NCI-H1436 treated with DMSO at 0.1 percent for 48 hours (cell line): ENCODE results near the gene INS.
"Not testable (repeated sequence)": the region's sequence is repeated elsewhere in the genome, so short reads cannot be mapped to it uniquely, and the experiment has no call there.

Experiments used
- DNase-seq: peaks from one replicate; lab custom pipeline; 2025; lab: John Stamatoyannopoulos, UW

INS gene

DNA sequence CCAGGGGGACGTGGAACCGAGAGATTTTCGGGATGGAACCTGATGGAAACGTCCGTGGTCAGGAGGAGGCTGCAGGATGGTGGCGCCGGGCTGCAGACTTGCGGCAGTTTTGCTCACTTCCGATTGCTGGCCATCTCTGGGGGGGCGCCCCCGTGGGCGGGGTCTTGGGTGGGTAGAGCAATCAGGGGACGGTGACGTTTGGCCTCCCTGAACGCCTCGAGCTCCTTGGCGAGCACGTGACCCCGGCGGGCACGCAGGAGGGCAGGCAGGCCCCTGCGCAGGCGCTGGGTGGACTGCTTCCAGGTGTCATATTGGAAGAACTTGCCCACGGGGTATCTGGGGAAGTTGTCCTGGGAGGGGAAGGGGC lies 28.2 kb downstream of the INS start:
- no peak for DNase-seq

DNA sequence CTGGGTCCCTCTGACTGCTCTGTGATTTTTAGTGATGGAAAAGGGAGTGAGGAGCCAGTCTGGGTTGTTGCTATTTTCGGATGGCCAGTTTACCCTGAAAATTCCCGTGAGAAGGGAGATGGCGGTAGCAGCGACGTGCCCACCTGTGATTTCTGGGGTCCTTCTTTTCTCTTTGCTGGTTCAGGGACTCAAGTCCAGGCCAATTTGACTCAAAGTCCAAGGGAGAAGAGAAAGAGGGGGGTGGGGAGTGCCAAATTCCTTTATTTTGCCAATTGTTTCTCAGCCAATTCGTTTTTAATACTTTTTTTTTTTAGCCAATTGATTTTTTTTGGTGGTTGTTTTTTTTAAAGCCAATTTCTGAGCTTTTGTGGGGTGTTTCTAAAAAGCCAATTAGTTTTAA lies 28.8 kb downstream of the INS start:
- DNase-seq: no peak

DNA sequence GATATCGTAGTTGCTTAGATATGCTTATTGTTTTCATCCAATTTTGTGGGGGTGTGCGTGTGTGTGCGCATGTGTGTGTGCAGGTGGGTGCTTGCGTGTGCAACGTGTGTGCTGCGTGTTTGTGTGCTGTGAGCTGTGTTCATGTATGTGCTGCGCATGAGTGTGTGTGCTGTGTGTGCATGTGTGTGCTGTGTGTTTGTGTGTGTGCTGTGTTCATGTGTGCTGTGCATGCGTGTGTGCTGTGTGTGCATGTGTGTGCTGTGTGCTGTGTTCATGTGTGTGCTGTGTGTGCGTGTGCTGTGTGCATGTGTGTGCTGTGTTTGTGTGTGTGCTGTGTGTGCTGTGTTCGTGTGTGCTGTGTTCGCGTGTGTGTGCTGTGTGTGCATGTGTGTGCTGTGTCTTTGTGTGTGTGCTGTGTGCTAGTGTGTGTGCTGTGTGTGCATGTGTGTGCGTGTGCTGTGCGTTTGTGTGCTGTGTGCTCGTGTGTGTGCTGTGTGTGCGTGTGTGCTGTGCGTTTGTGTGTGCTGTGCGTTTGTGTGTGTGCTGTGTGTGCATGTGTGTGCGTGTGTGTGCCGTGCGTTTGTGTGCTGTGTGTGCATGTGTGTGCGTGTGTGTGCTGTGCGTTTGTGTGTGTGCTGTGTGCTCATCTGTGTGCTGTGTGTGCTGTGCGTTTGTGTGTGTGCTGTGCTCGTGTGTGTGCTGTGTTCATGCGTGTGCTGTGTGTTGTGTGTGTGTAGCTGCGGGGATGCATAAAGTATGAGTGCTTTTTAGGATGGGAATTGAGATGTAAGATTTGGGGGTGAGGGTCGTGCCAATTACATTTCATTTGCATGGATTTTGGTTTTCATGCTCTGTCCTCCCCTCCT lies 29.4 kb downstream of the INS start:
- no peak for DNase-seq

DNA sequence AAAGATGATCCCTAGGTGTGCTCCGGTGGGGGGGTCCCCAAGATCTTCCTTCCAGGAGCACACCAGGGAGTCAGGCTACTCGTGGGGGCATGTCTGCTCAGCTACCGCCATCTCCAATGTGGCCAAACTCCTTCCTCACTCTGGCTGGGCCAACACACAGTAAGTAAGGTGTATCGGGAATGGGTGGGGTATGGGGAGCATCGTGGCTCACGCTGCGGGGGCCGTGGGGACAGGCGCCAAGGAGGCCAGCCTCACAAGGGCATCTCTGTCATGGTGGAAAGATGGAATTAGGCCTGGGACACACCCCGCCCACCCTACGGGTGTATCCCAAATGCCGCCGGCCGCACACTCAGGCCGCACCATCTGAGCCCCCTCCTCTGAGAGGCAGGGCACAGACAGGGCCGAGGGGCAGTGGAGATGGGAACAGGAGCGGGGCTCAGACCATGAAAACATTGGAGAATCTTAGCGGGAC lies 30.1 kb downstream of the INS start:
- DNase-seq: no peak

DNA sequence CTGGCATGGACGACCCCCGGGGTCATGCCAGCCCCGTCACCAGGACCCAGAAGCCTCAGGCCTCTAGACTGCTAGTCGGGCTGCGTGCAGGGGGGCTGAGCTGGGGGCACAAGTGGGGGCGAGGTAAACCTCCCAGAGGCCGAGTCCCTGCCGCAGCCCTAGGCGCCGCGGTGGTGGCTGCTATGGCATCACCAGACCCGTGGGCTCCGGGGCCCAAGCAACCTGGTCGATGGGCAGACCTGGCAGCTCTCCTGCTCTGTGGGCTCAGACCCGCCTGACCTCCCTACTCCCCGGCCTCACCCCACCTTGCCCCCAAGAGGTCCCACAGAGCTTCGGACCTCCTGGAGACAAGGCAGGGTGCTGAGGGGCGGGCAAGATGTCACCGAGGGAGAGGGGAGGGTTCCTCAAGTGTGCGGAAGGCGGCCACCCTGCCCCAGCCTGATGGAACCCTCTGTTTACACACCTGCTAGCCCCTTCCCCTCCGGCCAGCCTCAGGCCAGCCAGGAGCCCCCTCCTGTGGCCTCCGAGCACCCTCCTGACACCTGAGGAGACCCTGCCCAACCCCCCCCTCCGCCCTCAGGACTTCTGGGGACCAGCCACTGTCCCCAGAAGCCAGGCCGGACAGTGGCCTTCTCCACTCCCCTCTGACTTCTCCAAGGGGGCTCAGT lies 31.2 kb downstream of the INS start:
- no peak for DNase-seq

DNA sequence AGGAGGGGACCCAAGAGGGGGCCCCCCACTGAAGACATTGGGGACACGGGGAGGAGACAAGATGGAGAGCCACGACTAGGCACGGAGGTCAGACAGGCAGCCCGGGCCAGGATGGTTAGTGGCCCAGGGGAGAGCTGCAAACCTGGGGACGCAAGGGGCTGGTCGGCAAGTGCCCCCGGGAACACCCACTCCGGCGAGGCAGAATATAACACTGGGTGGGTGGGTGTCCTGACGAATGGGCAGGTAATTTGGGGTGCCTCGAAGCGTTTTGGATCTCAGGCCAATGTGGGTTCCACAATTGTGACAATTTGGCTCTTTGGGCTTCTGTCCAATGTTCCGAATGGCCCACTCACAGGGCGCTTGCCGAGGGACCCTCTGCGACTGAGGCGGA lies 31.7 kb downstream of the INS start:
- DNase-seq: no peak

DNA sequence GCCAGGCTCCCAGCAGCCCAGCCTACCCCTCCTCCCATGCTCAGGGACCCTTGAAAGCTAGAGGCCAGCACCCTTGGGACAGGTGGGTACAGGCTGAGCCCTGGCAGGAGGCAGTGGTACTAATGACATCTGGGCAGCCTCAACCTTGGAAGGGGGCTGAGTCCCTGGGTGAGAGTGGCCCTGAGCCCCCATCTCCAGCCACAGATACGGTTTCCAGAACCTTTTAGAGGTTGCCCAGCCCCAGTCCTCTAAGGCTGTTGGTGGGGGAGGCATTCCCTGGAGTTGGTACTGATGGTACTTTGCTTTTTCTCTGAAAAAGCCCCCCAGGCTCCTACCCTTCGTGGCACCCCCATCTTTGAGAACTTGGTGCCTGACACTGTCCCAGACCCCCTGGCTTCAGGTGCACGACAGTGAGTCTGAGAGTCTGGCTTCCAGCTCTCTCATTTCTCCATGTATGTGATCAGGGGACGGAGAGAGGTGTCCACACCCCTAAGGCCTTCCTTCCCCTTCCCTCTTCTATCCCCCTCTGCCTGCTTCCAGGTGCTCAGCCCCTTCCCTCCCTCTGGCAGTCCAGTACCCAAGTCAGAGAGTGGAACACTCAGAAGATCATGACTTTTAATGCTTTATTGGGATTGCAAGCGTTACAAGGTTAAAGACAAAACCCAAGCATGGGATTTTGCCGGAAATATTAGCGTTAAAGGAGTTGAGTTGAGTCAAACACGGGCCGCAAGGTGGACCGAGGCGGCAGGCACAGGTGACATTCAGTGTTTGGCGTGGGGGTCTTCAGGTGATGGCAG lies 32.3 kb downstream of the INS start:
- DNase-seq: no peak

DNA sequence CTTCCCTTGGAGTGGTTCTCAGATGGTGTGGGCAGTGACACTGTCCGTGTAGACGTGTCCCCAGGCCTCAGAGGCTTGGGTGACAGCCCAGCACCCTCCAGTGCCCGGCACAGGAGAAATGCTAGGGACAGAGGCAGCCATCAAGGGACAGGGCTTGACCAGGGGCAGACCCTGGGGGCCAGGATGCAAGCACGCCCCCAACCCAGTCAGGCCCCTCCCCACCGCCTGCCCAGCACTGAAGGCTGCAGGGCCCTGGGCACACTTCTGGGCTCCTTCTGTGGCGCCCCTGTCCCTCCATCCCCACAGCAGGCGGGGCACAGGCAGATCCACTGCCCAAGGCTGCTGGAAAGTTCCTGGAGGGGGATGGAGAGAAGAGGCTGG lies 32.9 kb downstream of the INS start:
- no peak for DNase-seq

DNA sequence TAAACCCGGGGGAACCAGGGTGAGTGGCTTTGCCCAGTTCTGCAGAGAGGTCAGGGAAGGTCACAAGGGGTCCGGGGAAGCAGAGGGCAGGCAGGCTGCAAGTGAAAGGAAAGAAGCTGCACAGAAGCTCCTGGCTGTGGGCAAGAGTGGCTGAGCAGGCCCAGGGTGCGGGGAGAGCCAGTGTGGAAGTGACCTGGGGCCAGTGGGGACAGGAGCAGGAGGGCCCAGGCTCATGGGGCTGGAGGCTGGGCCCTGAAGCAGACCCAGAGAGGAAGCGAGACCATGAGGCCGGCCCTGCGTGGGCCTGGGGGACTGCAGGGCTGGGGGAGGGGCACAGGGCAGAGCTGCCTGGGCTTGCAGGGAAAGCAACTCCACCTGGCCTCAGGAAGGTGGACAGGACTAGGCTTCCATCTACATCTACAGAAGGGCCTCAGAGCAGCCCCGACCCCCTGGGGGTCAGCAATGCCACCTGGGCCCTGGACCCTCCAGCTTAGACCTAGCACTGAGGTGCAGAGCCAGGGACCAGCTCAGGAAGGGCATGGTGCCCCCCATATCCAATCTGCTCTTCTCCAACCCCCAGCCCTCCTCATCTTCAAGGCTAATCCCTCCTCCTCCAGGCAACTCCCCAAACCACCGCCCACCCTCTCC lies 33.4 kb downstream of the INS start:
- DNase-seq: no peak

DNA sequence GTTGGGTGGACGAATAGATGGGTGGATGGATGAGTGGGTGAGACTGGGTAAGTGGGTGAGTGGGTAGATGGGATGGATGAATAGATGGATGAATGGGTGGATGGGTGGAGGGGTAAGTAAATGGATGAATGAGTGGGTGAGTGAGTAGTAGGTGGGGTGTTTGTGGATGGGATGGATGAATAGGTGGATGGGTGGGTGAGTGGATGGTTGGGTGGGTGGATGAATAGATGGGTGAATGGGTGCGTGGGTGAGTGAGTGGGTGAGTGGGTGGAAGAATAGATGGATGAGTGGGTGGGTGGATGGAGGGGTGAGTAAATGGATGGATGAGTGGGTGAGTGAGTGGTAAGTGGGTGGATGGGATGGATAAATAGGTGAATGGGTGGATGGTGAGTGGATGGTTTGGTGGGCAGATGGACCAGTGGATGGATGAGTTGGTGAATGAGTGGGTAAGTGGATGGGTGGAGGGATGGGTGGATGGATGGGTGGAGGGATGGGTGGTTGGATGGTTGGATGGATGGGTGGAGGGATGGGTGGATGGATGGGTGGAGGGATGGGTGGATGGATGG lies 34.4 kb downstream of the INS start:
- no peak for DNase-seq

DNA sequence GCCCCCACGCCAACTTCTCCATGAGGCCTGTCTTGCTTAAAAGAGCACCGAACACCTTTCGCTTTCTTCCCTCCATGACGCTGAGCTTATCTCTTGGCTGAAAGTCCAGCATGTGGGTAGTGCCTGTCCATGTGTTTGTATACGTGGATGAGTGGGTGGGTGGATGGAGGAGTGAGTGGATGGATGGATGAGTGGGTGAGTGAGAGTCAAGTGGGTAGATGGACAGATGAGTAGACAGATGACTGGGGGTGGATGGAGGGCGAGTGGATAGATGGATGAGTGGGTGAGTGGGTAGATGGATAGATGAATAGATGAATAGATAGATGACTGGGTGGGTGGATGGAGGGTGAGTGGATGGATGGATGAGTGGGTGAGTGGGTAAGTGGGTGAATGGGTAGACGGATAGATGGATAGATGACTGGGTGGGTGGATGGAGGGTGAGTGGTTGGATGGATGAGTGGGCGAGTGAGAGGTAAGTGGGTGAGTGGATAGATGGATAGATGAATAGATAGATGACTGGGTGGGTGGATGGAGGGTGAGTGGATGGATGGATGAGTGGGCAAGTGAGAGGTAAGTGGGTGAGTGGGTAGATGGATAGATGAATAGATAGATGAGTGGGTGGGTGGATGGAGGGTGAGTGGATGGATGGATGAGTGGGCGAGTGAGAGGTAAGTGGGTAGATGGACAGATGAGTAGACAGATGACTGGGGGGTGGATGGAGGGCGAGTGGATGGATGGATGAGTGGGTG lies 36.1 kb downstream of the INS start:
- not testable (repeated sequence) for DNase-seq

DNA sequence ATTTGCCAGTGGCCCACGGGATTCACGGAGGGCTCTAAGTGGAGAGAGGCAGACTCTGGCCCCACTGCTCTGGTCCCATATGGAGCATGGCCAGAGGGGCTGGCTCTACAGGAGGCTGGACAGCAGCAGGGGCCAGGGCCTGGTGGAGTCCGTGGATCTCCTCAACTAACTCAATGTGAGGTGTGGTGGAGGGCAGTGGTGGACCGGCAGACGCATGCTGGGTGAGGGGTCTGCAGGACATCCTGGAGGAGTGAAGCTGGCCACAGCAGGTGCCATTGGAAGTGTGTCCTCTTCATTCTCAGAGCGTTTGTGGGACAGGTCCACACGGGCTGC lies 37.4 kb downstream of the INS start:
- no peak for DNase-seq

DNA sequence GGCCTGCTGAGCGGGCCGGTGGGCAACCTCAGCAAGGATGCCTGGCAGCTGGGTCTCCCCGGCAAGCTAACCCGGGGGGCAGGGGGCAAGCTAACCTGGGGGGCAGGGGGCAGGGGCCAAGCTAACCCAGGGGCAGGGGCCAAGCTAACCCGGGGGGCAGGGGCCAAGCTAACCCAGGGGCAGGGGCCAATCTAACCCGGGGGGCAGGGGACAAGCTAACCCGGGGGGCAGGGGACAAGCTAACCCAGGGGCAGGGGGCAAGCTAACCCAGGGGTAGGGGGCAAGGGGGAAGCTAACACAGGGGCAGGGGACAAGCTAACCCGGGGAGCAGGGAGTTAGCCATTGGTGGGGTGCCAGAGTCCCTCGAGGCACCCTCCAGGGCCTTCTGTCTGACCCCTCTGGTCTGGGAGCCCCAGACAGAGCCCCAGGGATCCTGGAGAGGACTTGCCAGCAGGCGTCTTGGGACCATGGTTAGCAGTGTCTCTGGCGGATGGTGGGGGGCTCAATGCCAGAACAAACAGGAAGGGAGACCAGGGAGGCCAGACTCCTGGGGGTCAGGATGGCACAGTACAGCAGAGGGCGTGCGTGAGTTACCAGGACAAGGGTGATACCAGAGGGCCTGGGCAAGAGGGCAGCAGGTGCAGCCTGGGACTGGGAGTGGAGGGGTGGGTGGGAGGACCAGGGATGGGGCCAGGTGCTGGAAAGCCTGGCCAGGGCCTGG lies 37.9 kb downstream of the INS start:
- no peak for DNase-seq

DNA sequence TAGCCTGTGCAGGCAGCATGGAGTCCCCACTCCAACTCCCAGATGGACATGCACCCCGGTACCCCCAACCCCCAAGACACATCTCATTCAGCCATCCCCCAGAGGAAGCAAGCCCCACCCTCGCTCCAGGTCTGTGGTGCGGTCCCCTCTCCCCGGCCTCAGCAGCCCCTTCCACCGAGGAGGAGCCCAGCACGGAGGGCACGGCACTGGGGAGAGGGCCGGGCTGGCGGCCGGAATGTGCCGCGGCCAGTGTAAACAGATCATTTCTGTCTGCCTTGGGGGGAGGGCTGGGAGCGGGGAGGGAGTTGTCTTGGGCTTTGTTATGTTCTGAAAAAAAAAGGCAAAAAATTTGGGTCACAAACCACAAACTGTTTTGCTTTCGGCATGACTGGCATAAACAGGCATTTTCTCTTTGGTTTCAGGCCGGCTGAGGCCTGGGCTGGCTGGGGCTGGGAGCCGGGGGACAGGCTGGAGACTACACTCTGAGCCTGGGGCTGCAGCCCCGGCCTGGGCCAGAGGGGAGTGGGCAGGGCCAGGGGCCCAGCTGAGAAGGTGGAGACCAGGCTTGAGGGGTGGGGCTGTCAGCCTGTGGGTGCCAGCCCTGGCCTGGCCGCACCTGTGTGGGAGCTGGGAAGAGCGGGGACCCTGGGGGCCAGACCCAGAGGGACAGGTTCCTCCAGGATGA lies 38.6 kb downstream of the INS start:
- DNase-seq: no peak

DNA sequence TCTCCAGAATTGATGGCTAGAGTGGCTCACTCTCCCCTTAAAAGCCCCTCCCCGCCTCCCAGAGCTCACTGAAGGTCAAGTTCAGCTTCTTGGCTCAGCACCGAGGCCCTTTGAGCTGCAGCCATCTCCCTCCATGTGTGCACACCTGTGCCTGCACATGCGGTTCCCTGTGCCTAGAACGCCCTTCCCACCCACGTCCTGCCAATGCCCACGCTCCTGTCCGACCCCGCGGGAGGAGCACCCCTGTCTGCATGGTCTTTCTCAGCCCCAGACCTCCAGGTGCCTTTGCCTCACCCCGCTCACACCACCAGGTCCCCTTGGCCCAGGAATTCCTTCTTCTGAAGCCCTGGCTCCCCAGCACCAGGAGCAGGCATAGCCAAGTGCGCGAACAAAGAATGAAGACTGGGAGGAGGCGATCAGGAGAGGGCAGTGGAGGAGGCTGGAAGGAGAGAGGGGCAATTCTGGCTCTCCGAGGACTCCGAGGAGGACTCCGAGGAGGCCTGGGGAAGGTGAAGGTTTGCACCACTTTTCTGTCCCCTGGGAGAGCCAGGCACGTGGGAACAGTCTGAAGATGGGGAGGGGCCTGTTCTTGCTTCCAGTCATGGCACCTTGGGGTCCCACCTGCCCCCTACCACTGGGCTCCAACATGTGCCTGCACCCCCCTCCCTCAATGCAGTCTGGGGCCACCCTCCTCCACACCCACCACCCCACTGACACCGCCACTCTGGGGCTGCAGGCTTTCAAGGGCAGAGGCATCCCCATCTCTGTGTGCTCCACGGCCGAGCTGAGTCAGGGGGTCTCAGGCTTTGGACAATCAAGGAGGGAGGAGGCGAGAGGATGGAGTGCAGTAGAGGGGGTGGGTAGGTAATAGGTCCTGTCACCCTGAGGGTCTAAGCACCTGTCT lies 39.5 kb downstream of the INS start:
- DNase-seq: no peak

DNA sequence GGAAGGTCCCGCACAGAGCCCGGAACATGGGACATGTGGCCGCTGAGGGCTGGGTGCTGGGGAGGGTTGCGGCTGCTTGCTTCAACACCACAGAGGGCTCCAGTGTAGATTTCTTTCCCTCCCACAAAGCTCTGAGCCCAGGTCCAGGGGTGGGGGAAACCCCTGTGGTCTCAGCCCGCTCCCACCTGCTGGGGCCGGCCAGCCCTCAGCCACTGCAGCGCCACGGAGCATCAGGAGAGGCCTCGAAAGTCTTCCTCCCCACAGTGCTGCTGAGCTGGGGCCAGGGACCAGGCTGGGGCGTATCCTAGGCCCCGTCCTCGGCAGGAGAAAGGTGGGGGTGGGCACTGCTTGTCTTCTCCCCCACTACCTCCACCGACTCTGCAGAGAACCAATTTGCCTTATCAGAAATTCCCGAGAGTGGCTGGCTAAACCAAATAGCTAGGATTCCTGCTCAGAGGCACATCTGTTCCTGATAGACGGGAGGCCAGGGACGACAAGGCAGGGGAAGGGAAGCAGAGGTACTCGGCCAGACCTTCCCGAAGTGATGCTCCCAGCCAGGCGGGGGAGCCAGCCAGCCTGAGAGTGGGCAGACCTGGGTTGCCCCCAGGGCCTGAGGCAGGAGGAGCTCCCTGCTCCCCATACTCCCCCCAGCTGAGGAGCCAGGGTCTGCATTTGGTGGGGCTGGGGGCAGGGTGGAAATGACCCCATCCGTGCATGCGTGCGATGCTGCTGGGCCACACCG lies 40.5 kb downstream of the INS start:
- no peak for DNase-seq

DNA sequence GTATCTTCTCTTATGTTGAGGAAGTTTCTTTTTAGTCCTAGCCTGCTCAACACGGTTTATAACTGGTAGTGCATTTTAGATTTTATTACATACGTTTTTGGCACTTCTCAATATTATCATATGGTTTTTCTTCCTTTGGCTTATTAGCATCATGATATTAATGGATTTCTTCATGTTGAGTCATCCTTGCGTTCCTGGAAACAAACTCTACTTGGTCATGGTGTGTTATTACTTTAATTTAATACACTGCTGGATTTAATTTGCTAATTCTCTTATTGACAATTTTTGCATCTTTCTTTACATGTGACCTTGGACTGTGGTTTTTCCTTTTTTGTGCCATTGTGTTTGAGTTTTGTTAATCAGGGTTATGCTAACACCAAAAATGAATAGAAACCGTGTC lies 42.3 kb downstream of the INS start:
- no peak for DNase-seq

DNA sequence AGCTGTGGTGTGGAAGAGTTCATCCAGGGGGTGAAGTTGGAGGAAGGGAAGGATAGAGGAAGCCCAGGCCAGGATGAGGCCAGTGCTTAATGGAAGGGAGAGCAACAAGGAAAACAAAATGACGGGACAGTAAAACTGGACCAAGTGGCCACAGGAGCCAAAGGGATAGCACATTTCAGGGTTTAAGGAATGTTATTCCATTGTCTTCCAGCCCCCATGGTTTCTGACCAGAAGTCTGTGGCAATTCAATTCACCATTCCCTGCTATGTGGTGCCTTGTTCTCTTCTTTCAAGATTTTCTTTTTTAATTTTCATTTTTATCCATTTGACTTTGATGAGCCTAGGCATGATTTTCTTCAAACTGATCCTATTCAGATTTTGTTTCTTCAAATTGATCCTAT lies 44.3 kb downstream of the INS start:
- DNase-seq: no peak
